GOT3 (cell line): ENCODE results near the gene SUCNR1.
"Not testable (repeated sequence)": the region's sequence is repeated elsewhere in the genome, so short reads cannot be mapped to it uniquely, and the experiment has no call there.

Source experiments
- DNase-seq: peaks from one replicate; lab custom pipeline; 2025; ENCODE audit warnings: mixed read lengths; lab: John Stamatoyannopoulos, UW

SUCNR1 gene

DNA sequence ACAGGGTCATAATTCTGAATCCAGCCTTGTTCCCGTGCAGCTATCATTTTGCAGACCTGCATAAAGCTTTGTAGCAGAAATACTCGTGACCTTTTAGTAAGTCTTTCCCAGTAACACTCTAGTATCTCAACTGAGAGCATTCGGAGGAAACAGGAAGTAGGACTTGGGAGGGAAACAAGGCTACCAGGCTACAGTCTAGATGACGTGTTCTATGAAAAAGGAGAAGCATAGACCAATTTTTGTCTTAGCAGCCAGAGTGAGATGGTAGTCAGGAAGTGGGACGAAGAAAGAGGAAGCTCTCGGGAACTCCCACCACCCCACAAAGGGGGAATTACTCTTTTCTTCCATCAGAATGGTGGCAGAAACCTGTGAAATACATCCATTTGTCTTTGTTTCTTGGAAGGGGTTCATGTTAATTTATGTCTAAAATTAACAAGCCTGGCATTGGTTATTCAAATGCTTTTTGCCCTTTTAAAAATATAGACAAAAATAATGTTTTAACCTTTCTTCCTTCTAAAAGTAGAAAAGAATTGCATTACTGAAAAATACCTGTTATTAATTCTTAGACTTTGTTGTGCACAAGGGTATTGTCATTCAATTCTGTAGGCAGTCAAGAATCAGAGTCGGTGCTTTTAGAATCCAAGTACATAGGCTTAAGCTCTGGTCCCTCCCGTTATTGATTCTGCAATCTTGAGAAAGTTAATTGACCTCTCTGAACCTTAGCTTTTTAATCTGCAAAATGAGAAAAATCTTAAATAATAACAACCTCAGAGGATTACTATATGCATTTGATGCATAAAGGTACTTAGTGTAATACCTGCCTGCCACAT, 1.6 kb upstream of the SUCNR1 start:
- no peak for DNase-seq

DNA sequence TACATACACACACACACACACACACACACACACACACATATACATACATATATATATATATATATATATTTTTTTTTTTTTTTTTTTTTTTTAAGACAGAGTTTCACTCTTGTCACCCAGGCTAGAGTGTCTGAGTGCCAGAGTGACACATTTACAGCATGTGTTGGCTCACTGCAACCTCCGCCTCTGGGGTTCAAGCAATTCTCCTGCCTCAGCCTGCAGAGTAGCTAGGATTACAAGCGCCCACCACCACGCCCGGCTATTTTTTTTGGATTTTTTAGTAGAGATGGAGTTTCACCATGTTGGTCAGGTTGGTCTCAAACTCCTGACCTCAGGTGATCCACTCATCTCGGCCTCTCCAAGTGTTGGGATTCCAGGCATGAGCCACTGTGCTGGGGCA, 636 bp downstream of the SUCNR1 start:
- not testable (repeated sequence) for DNase-seq

- DNase-seq = no peak
Measured at GRCh38 chr3:151875759-151876158, 2.3 kb downstream of the SUCNR1 start.

DNA sequence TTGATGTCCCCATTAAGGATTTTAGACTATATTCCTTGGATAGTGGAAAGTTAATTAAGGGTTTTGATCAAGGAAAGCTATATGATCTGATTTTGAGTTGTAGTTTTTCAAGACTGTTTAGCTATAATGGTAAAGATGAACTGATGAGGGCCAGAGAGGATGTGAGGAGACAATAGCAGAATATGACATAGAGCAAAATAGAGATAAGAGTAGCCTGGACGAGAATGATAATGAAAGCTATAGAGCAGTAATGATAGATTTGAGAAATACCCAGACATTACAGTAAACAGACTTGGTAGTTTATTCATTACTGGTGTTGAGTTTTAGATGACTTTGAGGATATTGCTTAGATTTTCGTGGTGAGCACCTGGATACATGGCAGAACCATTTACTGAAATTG, 3.8 kb downstream of the SUCNR1 start:
- DNase-seq = no peak

DNA sequence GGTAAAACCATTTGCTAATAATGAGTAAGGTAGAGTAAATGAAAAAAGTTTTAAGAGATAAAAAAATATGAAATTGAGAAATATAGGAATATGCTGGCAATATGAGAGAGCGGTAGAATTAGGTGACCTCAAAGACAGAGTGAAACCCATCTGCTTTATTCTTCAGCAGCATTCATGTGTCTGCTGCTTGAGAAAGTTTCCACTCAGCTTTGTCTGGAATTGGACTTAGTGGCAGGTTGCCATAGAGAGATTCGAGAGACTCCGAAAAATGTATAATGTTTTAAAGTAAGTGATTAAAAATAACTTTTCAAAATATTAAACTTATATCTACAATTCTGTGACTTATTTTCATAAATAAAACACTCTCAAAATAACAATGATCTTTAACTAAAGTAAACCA, 5.0 kb downstream of the SUCNR1 start:
- no peak for DNase-seq

DNA sequence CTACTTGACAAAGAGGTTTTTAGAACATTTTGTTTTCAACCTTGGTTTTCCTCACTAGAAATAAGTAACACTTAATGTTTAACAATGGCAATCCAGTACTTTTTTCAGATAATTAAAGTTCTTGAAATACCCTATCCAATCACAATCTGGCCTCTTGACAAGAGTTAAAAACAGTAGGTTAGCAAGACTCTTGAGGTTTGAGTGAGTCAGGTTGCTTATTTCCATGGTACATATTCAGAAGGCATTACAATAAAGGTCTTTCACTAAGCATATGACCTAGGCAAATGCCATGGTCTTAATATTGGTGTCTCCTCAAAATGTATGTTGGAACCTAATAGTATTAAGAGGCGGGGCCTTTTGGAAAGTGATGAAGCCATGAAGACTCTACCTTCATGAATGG, 5.6 kb downstream of the SUCNR1 start:
- DNase-seq = no peak

DNA sequence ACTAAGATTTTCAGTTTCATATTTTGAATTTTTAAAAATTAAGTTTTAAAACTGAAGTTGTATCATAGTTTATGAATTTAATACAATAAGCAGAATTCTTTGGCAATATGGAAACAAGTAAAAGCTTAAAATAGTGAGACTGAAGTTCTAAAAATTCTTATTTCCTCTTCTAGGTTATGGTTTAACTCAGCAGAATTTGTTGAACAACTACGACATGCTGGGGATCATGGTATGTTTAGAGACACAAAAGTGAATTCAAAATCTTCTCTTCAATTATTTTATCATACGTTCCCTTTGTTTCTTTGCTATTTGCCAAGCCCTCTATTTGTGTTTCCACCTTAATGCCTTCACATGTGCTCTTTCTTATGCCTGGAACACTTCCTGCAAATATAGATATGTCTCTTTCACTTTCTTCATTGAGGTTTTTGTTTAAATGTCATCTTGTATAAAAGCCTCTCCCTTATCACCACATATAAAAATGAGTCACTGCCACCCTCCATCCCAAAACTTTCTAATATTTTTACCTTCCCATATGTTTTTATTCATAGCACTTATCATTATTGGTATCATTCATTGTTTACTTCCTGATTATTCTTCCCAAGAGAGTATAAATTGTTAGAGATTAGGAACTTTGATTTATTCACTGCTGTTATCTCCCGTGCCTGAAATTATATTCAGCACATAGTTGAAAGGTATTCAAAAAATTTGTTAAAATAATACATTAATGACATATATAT, 6.4 kb downstream of the SUCNR1 start:
- no peak for DNase-seq

DNA sequence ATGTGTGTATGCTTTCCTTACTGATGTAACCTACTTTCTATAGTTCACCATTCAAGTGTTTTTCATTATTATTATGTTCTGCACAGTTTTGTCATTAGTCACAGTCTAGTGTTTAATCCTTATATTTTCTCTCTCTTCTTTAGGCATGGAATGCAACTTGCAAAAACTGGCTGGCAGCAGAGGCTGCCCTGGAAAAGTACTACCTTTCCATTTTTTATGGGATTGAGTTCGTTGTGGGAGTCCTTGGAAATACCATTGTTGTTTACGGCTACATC, 6.9 kb downstream of the SUCNR1 start:
- no peak for DNase-seq

DNA sequence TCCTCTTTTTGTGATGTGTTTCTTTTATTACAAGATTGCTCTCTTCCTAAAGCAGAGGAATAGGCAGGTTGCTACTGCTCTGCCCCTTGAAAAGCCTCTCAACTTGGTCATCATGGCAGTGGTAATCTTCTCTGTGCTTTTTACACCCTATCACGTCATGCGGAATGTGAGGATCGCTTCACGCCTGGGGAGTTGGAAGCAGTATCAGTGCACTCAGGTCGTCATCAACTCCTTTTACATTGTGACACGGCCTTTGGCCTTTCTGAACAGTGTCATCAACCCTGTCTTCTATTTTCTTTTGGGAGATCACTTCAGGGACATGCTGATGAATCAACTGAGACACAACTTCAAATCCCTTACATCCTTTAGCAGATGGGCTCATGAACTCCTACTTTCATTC, 7.7 kb downstream of the SUCNR1 start:
- no peak for DNase-seq

- not testable (repeated sequence) for DNase-seq
Measured at GRCh38 chr3:151885397-151885796, 12.0 kb downstream of the SUCNR1 start.

DNA sequence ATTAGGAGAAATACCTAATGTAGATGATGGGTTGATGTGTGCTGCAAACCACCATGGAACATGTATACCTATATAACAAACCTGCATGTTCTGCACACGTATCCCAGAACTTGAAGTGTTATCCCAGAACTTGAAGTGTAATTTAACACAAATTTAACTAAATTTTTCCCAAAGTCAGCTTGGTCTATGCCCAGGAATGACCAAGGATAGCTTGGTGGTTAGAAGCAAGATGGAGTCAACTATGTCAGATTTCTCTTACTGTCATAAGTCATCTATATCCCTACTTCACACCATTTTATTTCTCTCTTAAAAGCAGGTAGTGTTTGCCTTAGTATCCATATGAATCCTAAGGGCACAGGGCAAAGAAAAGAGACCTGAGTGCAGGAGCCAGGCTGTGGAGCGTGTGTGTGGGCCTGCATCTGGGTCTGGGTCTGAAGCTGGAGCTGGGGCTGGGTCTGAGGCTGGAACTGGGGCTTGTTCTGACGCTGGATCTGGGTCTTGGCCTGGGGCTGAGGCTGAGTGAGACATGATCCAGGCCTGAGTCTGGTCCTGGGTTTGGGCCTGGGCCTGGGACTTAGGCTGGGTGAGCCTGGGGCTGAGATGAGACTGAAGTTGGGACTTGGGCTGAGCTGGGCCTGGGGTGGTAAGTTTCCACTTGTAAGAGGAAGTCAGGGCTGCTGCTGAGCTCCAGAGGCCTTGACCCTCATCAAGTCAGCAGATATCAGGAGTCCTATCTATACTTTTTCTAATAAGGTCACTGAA, 14.2 kb downstream of the SUCNR1 start:
- not testable (repeated sequence) for DNase-seq

DNA sequence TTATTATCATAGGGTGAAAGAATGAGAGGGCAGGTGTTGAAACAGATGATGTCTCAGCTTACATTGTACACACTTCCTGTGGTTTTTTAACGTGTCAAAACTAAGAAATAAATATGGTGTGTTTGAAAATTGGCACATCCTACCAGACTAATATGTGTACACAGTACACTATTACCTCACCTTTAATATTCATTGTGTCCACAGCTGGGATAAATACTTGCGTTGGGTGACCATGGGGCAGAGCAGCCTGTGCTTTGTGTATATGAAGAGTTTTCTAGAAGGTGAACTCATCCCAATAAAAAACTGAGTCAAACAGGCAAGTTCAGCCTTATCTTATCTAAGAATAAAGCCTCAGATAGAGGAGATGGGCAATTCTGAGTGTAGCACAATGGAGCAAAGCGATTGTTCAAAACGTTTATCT, 17.3 kb downstream of the SUCNR1 start:
- DNase-seq = no peak

GRCh38 chr3:151891721-151892120, 18.3 kb downstream of the SUCNR1 start:
- DNase-seq = no peak

- no peak for DNase-seq
Measured at GRCh38 chr3:151894219-151894618, 20.8 kb downstream of the SUCNR1 start.

GRCh38 chr3:151895478-151896241, 22.2 kb downstream of the SUCNR1 start:
- DNase-seq = no peak

- no peak for DNase-seq
Measured at GRCh38 chr3:151896246-151897012, 23.0 kb downstream of the SUCNR1 start.

DNA sequence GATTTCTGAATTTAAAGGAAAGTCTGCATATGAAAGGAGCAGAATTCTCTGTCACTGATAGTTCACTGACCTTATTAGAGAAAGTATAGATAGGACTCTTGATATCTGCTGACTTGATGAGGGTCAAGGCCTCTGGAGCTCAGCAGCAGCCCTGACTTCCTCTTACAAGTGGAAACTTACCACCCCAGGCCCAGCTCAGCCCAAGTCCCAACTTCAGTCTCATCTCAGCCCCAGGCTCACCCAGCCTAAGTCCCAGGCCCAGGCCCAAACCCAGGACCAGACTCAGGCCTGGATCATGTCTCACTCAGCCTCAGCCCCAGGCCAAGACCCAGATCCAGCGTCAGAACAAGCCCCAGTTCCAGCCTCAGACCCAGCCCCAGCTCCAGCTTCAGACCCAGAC, 24.7 kb downstream of the SUCNR1 start:
- DNase-seq = not testable (repeated sequence)

DNA sequence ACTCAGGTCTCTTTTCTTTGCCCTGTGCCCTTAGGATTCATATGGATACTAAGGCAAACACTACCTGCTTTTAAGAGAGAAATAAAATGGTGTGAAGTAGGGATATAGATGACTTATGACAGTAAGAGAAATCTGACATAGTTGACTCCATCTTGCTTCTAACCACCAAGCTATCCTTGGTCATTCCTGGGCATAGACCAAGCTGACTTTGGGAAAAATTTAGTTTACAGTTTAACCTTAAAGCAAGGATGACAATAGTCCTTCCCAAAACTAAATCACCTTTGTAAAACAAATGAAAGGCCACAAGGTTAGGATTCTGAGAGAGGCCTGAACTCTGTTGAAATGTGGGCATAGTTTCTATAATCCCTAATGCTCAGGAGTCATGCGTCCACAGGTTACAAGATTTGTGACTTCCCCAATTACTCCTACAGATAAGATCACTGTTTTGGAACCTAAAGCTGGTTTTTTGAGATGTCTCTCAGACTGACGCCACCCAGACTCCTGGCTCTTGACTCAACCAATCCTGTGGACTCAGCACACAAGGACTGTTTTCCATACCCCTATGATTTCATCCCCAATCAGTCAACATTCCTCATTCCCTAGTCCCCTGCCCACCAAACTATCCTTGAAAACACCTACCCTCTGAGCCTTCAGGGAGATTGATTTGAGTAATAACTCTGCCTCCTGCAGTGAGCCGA, 25.3 kb downstream of the SUCNR1 start:
- DNase-seq = not testable (repeated sequence)

DNA sequence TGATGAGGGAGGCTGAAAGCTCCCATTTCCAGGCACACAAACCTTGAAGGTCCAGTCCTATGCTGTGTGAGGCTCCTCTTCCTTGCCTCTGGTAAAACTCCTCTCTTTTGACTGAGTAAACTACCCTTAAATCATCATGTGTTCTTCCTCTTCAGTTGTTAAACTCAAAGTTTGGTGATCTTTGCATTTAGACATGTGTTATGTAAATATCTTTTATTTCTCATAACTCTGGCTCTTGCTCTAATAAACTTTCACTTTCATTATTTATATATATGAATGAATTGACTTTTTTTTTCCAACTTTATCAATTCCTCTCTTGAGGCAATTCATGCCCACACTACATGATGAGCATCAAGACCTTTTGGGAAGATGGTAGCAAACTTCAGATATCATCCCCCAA, 26.6 kb downstream of the SUCNR1 start:
- DNase-seq = no peak

GRCh38 chr3:151900460-151900859, 27.0 kb downstream of the SUCNR1 start:
- DNase-seq = no peak
